Measurements from ENCODE around the gene HIVEP3.

HIVEP3 gene

GRCh38 chr1:41668967-41669366, 249.8 kb downstream of the HIVEP3 start:
- no peak for TF ChIP-seq CTCF (IDR thresholded peaks at IDR 0.05; ENCODE audit: low read depth, low read length)
- DNase-seq (ENCODE audit: extremely low read depth, low read depth): no peak

- no peak for DNase-seq (ENCODE audit: extremely low read depth, low read depth)
- no peak for TF ChIP-seq CTCF (IDR thresholded peaks at IDR 0.05; ENCODE audit: low read depth, low read length)
Measured at GRCh38 chr1:41668054-41668660, 250.6 kb downstream of the HIVEP3 start.

- DNase-seq (ENCODE audit: extremely low read depth, low read depth): no peak
- TF ChIP-seq CTCF (IDR thresholded peaks at IDR 0.05; ENCODE audit: low read depth, low read length): no peak
Measured at GRCh38 chr1:41666981-41667631, 251.6 kb downstream of the HIVEP3 start.

- TF ChIP-seq CTCF (IDR thresholded peaks at IDR 0.05; ENCODE audit: low read depth, low read length): no peak
- DNase-seq (ENCODE audit: extremely low read depth, low read depth): no peak
Measured at GRCh38 chr1:41665962-41666917, 252.5 kb downstream of the HIVEP3 start.

- no peak for TF ChIP-seq CTCF (IDR thresholded peaks at IDR 0.05; ENCODE audit: low read depth, low read length)
- no peak for DNase-seq (ENCODE audit: extremely low read depth, low read depth)
Measured at GRCh38 chr1:41664861-41665640, 253.7 kb downstream of the HIVEP3 start.

GRCh38 chr1:41663671-41664400, 254.9 kb downstream of the HIVEP3 start:
- TF ChIP-seq CTCF (IDR thresholded peaks at IDR 0.05; ENCODE audit: low read depth, low read length): no peak
- DNase-seq (ENCODE audit: extremely low read depth, low read depth): no peak

Measured in AG09319 (cell line).